Heart left ventricle (tissue), 13 donors: ENCODE measurements around the gene FAM76A.

Experiments used
- POLR2A ChIP-seq, 2 donors: fragments of 450-650 bp; IDR thresholded peaks; one replicate each; pipeline ENCODE4 v1.6.1; 2017; ENCODE audit warnings: antibody characterized with exemption in 2 of 2, mild to moderate bottlenecking in 2 of 2, moderate library complexity in 2 of 2
- TF ChIP-seq, protein P1 (sequence below), 12 donors: fragments of 200-600 bp; sonication (generic) in 4 of 12; IDR thresholded peaks; one replicate each; pipeline versions ENCODE4 v1.5.0 to v1.8.0; 2018 to 2022; ENCODE audit warnings: antibody characterized with exemption in 12 of 12, mild to moderate bottlenecking in 5 of 12
- donor health status: ischemic (EF 13 %, LVEDD 7.1; RV severe dilation, severe dysfunction).
- donor health status: DM: no; HTN: yes; CAD: no.
- donor health status: DM: no; HTN: no; CAD: no.
- donor health status: ischemic (EF 25% LVEDD 6.9; RV normal size, moderate dysfunction).
- donor health status: ischemic (EF 25% LVEDD 5.7; RV mildly dilated, moderate dysfunction).
- donor health status: ischemic (EF 35%, LVEDD 5.7; RV mildly dilated, moderate dysfunction).
- donor health status: nonischemic (EF 11% LVEDD 7.7; RV severe dilation, severe dysfunction).
- donor health status: DM: yes; HTN: yes; CAD: no.
- donor health status: PGD.
- donor health status: ischemic (EF 29% LVEDD 5.4; RV normal size, mild dysfunction).
- donor health status: nonischemic (EF 23%, LVEDD 6.1; RV moderate dilation, normal function).

DNA sequence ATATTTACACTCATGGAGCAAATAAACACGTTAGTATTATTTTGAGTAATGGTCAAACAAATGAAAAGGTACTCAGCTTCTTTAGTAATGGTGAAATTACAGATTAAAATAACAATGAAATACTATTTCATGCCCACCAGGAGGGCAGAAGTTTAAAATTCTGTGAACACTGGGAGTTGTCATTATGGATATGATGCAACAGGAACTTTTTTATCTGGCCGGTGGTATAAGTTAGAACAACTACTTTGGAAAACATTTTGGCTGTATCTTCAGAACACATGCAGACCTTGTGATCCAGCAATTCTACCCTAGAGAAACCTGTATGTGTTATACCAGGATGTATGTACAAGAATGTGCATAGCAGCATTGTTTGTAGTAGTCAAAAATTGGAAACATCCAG is 81.6 kb downstream of the FAM76A start:
- TF ChIP-seq, protein P1, sequence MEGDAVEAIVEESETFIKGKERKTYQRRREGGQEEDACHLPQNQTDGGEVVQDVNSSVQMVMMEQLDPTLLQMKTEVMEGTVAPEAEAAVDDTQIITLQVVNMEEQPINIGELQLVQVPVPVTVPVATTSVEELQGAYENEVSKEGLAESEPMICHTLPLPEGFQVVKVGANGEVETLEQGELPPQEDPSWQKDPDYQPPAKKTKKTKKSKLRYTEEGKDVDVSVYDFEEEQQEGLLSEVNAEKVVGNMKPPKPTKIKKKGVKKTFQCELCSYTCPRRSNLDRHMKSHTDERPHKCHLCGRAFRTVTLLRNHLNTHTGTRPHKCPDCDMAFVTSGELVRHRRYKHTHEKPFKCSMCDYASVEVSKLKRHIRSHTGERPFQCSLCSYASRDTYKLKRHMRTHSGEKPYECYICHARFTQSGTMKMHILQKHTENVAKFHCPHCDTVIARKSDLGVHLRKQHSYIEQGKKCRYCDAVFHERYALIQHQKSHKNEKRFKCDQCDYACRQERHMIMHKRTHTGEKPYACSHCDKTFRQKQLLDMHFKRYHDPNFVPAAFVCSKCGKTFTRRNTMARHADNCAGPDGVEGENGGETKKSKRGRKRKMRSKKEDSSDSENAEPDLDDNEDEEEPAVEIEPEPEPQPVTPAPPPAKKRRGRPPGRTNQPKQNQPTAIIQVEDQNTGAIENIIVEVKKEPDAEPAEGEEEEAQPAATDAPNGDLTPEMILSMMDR (IDR thresholded peaks at IDR 0.05): no peak
- no peak for TF ChIP-seq POLR2A (IDR thresholded peaks at IDR 0.05)
